BJ (cell line): ENCODE results near the gene ESRRG. TPM values are rescaled to one million over a fixed set of nuclear protein-coding genes. Genes with fewer than 3 reads are reported as not detected.

Source experiments
- CTCF ChIA-PET: fragments of 350-600 bp; formaldehyde crosslinking; extraction: SDS; loops from one replicate; lab custom pipeline; 2021; ENCODE audit warnings: antibody characterized with exemption, inconsistent platforms; lab: Yijun Ruan, JAX
- POLR2A ChIA-PET: fragments of 300-600 bp; sonication (Branson Sonifier 250); formaldehyde crosslinking; extraction: SDS; loops from one replicate; lab custom pipeline; 2021; ENCODE audit warnings: antibody characterized with exemption; lab: Charles Lee
- DNase-seq: peaks from one replicate; pipeline ENCODE4 v3.0.0-alpha.2; 2011; ENCODE audit warnings: low read depth
- H3K27me3 ChIP-seq: 2 replicates; pipeline ENCODE4 v1.6.0; 2011; ENCODE audit warnings: low read length; ENCODE audit not compliant: control insufficient read depth, insufficient read depth
- H3K36me3 ChIP-seq: 2 replicates; pipeline ENCODE4 v1.5.1; 2011; ENCODE audit warnings: low read length; ENCODE audit not compliant: control insufficient read depth, insufficient read depth
- H3K4me3 ChIP-seq: 2 replicates; pipeline ENCODE4 v1.5.1; 2011; ENCODE audit warnings: low read depth, mild to moderate bottlenecking, control low read depth, low read length
- CTCF ChIP-seq: IDR thresholded peaks from 2 replicates; pipeline ENCODE4 v1.5.1; 2011; ENCODE audit warnings: low read depth, mild to moderate bottlenecking, control low read depth, inconsistent platforms, low read length, moderate library complexity; ENCODE audit not compliant: insufficient read depth
- polyA plus RNA-seq: library from polyadenylated mRNA; depleted of rRNA; stranded (reverse); fragments of >200 nt; gene quantifications from 2 replicates; pipeline ENCODE4 v1.2.3, GENCODE V29; 2011

The ESRRG gene
- polyA plus RNA-seq, 1 experiment = 0.05 TPM

DNA sequence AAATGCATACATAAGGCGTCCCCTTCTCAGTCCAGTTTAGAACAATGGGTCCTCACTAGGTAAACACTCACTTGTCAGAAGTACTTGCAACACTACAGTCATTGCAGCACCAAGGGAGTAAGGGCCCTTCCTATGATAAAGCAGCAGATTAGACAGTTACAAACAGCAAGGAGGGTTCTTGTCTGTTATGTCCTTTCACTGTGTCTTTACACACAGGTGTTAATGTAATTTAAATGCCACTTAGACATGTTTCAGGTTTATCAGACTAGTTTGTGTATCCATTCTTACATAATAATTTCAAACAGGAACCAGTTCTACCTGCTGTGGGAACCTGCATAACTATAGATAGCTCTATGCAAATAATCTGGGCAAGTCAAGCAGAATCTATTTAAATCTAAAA lies 194.4 kb downstream of the ESRRG start:
- no peak for TF ChIP-seq CTCF
- ChIA-PET POLR2A (no interaction called here), CTCF (interaction anchor here (0.5 kb wide), 1 partner anchor 28 kb away, joined by 6 read pairs; no protein-coding TSS in a partner anchor)
- Histone ChIP-seq H3K36me3 (no peaks in the 10 kb centered on the region), H3K4me3 (no peak overlapping the region), H3K27me3 (no peaks in the 10 kb centered on the region)
- DNase-seq = no peak

- TF ChIP-seq CTCF = no peak
- peak; percentile 19 for DNase-seq
- ChIA-PET POLR2A (no interaction called here), CTCF (no interaction called here)
- H3K4me3 ChIP-seq = no peak overlapping the region
- H3K27me3 ChIP-seq = no peaks in the 10 kb centered on the region
- no peaks in the 10 kb centered on the region for H3K36me3 ChIP-seq
Measured at GRCh38 chr1:216523449-216524190, 199.6 kb downstream of the ESRRG start.

DNA sequence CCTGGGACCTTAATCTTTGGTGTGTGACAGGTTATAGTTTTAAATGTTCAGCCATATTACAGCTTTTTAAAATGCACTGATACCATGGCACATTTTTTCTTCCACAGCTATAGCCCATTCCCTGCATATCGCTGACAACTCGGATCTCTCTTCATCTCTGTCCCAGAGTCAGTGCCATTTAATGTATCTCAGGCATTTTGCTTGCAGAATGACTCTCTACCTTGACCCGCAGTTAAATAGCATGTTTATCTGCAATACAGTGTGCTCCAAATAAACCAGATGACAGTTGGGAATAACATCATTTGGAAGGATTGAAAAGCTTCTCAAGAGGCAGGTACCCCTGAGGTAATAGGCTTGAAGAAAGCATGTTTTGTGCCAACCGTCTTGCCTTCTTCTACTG lies 200.2 kb downstream of the ESRRG start:
- no peak overlapping the region for H3K4me3 ChIP-seq
- no peaks in the 10 kb centered on the region for H3K36me3 ChIP-seq
- CTCF ChIA-PET = interaction anchor here (1.1 kb wide), 1 partner anchor 20 kb away, joined by 3 read pairs; no protein-coding TSS in a partner anchor
- H3K27me3 ChIP-seq = no peaks in the 10 kb centered on the region
- no peak for TF ChIP-seq CTCF
- POLR2A ChIA-PET = no interaction called here
- DNase-seq = no peak

DNA sequence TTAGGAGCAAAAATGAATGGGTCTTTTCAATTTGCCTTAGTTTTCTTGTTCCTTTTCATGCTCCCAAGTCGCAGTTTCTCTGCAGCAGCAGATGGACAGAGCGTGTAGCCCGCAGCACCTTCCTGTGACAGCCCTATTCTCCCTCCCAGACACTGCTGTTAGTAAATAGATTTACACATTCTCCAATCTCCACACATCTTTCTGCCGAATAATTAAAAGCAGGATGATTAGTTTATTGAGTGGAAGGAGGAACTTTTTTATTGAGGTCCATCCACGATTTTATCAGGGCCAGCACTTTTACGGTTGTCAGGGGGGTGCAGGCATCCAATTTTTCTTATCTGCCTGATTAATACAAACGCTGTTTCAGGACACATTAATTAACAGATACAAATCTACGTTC lies 201.8 kb downstream of the ESRRG start:
- no peak for TF ChIP-seq CTCF
- ChIA-PET POLR2A (no interaction called here), CTCF (no interaction called here)
- Histone ChIP-seq H3K27me3 (no peaks in the 10 kb centered on the region), H3K4me3 (no peak overlapping the region), H3K36me3 (no peaks in the 10 kb centered on the region)
- DNase-seq = no peak

DNA sequence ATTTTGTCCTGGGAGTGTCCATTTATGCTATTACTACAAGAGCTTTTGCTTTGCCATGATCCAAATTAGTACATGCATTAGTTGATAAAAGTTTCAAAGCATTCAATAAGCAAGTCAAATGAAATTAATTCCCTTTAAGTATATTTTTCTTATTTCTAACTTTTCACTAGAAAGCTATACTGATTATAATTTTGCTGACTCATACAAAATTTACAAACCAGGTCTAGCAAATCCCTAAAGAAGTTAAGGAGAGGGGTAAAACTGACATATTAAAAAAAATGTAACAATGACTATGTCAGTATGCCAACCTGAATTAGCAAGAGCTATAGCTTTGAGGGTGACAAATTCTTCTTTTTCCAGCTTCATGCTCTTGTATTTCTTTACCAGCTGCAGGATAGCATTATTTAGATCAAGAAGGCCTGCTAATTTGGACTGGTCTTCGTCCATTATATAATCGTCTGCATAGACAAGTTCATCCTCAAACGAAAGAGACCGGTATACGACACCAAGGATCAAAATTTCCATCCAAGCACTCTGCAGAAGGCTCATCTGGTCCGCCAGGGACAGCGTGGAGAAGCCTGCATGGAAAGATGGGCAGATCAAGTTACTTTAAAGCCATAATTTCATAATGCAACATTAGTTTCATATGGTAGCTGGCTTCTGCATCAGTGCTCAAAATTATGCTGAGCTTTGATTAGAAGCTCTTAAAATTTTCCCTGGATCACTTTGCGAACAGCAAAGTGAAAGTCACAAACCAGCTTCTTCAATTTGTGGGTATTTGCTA lies 204.2 kb downstream of the ESRRG start:
- CTCF ChIA-PET = no interaction called here
- Histone ChIP-seq H3K4me3 (no peak overlapping the region), H3K36me3 (no peaks in the 10 kb centered on the region), H3K27me3 (no peaks in the 10 kb centered on the region)
- POLR2A ChIA-PET = no interaction called here
- no peak for DNase-seq
- no peak for TF ChIP-seq CTCF
